Karpas-422 (cell line): Measurements from ENCODE around the gene POLDIP3. TPM values are rescaled to one million over a fixed set of nuclear protein-coding genes. Genes with fewer than 3 reads are reported as not detected.

Experiments used
- DNase-seq: peaks from one replicate; pipeline ENCODE4 v3.0.0-alpha.2; 2015
- H2AFZ ChIP-seq: fragments of 200-600 bp; sonication (generic); 2 replicates; pipeline ENCODE4 v1.6.1; 2014; ENCODE audit warnings: antibody characterized with exemption, low read length, mixed read lengths
- H3K27ac ChIP-seq: fragments of 200-600 bp; sonication (generic); 2 replicates; pipeline ENCODE4 v1.5.1; 2014; ENCODE audit warnings: mild to moderate bottlenecking, low read length, moderate library complexity
- H3K27me3 ChIP-seq: fragments of 200-600 bp; sonication (generic); 2 replicates; pipeline ENCODE4 v1.6.1; 2014; ENCODE audit warnings: low read length, mixed read lengths
- H3K36me3 ChIP-seq: fragments of 200-600 bp; sonication (generic); 2 replicates; pipeline ENCODE4 v1.6.1; 2014; ENCODE audit warnings: low read length, mixed read lengths; ENCODE audit not compliant: insufficient read depth
- H3K4me1 ChIP-seq: fragments of 200-600 bp; sonication (generic); 2 replicates; pipeline ENCODE4 v1.6.1; 2014; ENCODE audit warnings: mild to moderate bottlenecking, low read length, mixed read lengths
- H3K4me2 ChIP-seq: fragments of 200-600 bp; sonication (generic); 2 replicates; pipeline ENCODE4 v1.6.1; 2014; ENCODE audit warnings: low read length, low read depth, mild to moderate bottlenecking; ENCODE audit not compliant: poor library complexity, severe bottlenecking
- H3K4me3 ChIP-seq: fragments of 200-600 bp; sonication (generic); 2 replicates; pipeline ENCODE4 v1.5.1; 2014; ENCODE audit warnings: mild to moderate bottlenecking, antibody characterized with exemption, low read length, mixed read lengths
- H3K79me2 ChIP-seq: fragments of 200-600 bp; sonication (generic); 2 replicates; pipeline ENCODE4 v1.6.1; 2014; ENCODE audit warnings: mild to moderate bottlenecking, low read length, mixed read lengths
- H3K9ac ChIP-seq: fragments of 200-600 bp; sonication (generic); 2 replicates; pipeline ENCODE4 v1.6.0; 2014; ENCODE audit warnings: low read length
- H3K9me2 ChIP-seq: fragments of 200-600 bp; sonication (generic), shearing (Covaris generic); replicated peaks from 2 replicates; pipeline ENCODE4 v1.6.0; 2014; ENCODE audit warnings: mild to moderate bottlenecking, low read length, moderate library complexity; ENCODE audit not compliant: insufficient read depth
- H3K9me3 ChIP-seq: fragments of 300-700, 200-600 bp; sonication (generic); 2 replicates; pipeline ENCODE4 v1.6.1; 2014; ENCODE audit warnings: low read length, mixed read lengths
- H4K20me1 ChIP-seq: fragments of 200-600 bp; sonication (generic); 2 replicates; pipeline ENCODE4 v1.6.1; 2014; ENCODE audit warnings: mild to moderate bottlenecking, antibody characterized with exemption, low read length, low read depth; ENCODE audit not compliant: insufficient read depth
- total RNA-seq: library from RNA; depleted of rRNA; stranded (reverse); fragments of >200 nt; shearing (Covaris generic); gene quantifications from 2 replicates; pipeline ENCODE4 v1.2.3, GENCODE V29; 2014; ENCODE audit warnings: low replicate concordance

The POLDIP3 gene
- total RNA-seq, 1 experiment from 2014 or later = 28.7 TPM

- H3K27ac ChIP-seq = no peak overlapping the region
- no peaks in the 10 kb centered on the region for H3K9me3 ChIP-seq
- no peaks in the 10 kb centered on the region for H3K27me3 ChIP-seq
- H3K36me3 ChIP-seq = no peaks in the 10 kb centered on the region
- H2AFZ ChIP-seq = no peak overlapping the region
- no peak overlapping the region for H3K9ac ChIP-seq
- no peaks in the 10 kb centered on the region for H3K9me2 ChIP-seq
- no peak for DNase-seq
- no peak overlapping the region for H3K4me2 ChIP-seq
- H3K4me3 ChIP-seq = no peak overlapping the region
- H3K4me1 ChIP-seq = peaks cover 16% of the 10 kb centered on the region
- H4K20me1 ChIP-seq = no peaks in the 10 kb centered on the region
- no peaks in the 10 kb centered on the region for H3K79me2 ChIP-seq
Measured at GRCh38 chr22:42625416-42625815, 10.7 kb upstream of the POLDIP3 start.

- no peak overlapping the region for H3K27ac ChIP-seq
- no peaks in the 10 kb centered on the region for H3K79me2 ChIP-seq
- no peaks in the 10 kb centered on the region for H4K20me1 ChIP-seq
- DNase-seq = no peak
- H3K4me1 ChIP-seq = peaks cover 16% of the 10 kb centered on the region
- H2AFZ ChIP-seq = no peak overlapping the region
- H3K4me3 ChIP-seq = no peak overlapping the region
- no peak overlapping the region for H3K4me2 ChIP-seq
- no peaks in the 10 kb centered on the region for H3K27me3 ChIP-seq
- H3K9me2 ChIP-seq = no peaks in the 10 kb centered on the region
- no peak overlapping the region for H3K9ac ChIP-seq
- H3K9me3 ChIP-seq = no peaks in the 10 kb centered on the region
- H3K36me3 ChIP-seq = no peaks in the 10 kb centered on the region
Measured at GRCh38 chr22:42624551-42625106, 9.9 kb upstream of the POLDIP3 start.

GRCh38 chr22:42623756-42624441 lies 9.2 kb upstream of the POLDIP3 start:
- DNase-seq = no peak
- 0 out of 2 replicates have a peak overlapping the region, but pooled peaks have one; percentile 6 for H3K9ac ChIP-seq
- H2AFZ ChIP-seq = no peak overlapping the region
- H3K4me1 ChIP-seq = peaks cover 16% of the 10 kb centered on the region
- no peak overlapping the region for H3K4me3 ChIP-seq
- peak overlapping the region; percentile 62 for H3K27ac ChIP-seq
- no peaks in the 10 kb centered on the region for H4K20me1 ChIP-seq
- H3K27me3 ChIP-seq = no peaks in the 10 kb centered on the region
- H3K79me2 ChIP-seq = no peaks in the 10 kb centered on the region
- H3K4me2 ChIP-seq = no peak overlapping the region
- H3K9me3 ChIP-seq = no peaks in the 10 kb centered on the region
- H3K36me3 ChIP-seq = no peaks in the 10 kb centered on the region
- no peaks in the 10 kb centered on the region for H3K9me2 ChIP-seq

DNA sequence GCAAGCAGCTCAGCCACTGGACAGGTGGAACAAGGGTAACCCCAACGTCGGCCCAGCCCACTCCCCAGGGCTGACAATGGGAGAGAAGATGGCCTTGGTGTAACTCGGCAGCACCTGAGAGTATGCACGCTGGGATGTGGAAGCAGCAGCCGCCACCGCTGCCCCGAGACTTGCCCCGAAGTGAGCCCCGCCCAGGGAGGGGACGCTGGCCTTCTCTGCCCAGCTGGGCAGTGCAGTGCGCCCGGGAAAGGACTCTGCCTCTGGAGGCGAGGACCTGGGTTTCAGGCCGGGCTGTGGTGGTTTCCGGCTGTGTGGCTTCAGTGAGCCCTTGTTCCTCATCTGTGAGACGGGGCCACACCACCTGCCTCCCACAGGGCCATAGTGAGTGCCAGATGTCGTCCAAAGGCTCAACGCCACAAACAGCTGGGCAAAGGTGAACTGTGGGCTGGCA lies 8.6 kb upstream of the POLDIP3 start:
- no peaks in the 10 kb centered on the region for H3K79me2 ChIP-seq

DNA sequence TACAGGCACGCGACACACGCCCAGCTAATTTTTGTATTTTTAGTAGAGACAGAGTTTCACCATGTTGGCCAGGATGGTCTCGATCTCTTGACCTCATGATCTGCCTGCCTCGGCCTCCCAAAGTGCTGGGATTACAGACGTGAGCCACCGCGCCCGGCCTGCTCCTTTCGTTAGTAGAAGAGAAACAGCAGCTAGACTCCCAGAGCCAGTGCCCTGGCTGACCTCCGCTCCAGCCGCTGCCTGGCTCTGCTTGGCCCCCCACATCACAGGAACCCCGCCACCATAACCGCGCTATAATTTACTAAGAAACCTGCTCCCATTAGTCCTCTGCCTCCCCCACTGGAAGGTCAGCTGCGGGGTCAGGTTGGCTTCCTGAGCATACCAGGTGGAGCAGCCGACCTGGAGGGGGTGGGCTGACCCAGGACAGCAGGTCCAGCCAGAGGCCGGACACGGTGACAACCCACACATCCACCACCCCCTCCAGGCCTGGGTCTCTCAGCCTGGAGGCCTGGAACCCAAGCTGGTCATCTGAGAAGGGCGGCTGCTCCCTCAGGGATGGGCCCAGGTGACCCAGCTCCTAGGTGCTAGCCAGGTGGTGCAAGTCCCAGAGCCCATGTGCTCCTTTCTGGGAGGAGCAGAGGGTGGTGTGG lies 7.5 kb upstream of the POLDIP3 start:
- no peak overlapping the region for H3K9ac ChIP-seq
- no peaks in the 10 kb centered on the region for H3K79me2 ChIP-seq
- H3K4me2 ChIP-seq = no peak overlapping the region
- H3K4me1 ChIP-seq = peaks cover 16% of the 10 kb centered on the region
- no peaks in the 10 kb centered on the region for H3K9me3 ChIP-seq
- H3K4me3 ChIP-seq = no peak overlapping the region
- H2AFZ ChIP-seq = no peak overlapping the region
- no peak for DNase-seq
- H3K9me2 ChIP-seq = no peaks in the 10 kb centered on the region
- H3K27ac ChIP-seq = no peak overlapping the region
- no peaks in the 10 kb centered on the region for H3K36me3 ChIP-seq
- no peaks in the 10 kb centered on the region for H4K20me1 ChIP-seq
- no peaks in the 10 kb centered on the region for H3K27me3 ChIP-seq

More for the DNA sequence above, 8.6 kb upstream of the POLDIP3 start:
- H3K9ac ChIP-seq = 0 out of 2 replicates have a peak overlapping the region, but pooled peaks have one; percentile 6
- H3K27me3 ChIP-seq = no peaks in the 10 kb centered on the region
- peaks cover 16% of the 10 kb centered on the region for H3K4me1 ChIP-seq
- peak; percentile 61 for DNase-seq
- H3K4me3 ChIP-seq = no peak overlapping the region
- peak overlapping the region; percentile 62 for H3K27ac ChIP-seq
- H3K36me3 ChIP-seq = no peaks in the 10 kb centered on the region
- H3K9me2 ChIP-seq = no peaks in the 10 kb centered on the region
- no peaks in the 10 kb centered on the region for H4K20me1 ChIP-seq
- H2AFZ ChIP-seq = no peak overlapping the region
- no peak overlapping the region for H3K4me2 ChIP-seq
- no peaks in the 10 kb centered on the region for H3K9me3 ChIP-seq

DNA sequence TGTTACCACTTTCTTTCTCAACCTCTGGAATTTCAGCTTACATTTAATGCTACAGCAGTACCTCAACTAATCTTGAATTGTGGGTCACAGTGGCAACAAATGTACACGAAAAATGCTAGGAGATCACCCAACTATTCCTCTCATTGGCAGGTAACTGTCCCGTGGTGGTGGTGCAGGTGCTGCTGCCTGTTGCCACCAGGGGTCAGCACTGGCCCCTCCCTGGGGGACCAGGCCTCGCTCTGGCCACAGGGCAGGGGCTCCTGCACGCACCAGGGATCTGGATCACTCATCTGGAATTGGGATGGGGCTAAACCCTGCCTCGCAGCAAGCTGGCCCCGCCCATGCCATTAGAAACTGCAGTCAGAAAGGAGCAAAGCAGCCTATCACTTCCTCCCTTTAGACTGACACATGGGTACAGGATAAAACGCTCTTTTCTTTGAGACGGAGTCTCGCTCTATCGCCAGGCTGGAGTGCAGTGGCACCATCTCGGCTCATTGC lies 6.9 kb upstream of the POLDIP3 start:
- Histone ChIP-seq H3K9me3 (no peaks in the 10 kb centered on the region), H4K20me1 (no peaks in the 10 kb centered on the region), H3K4me2 (no peak overlapping the region), H3K4me3 (no peak overlapping the region), H3K9me2 (no peaks in the 10 kb centered on the region), H3K4me1 (peaks cover 16% of the 10 kb centered on the region), H3K27me3 (no peaks in the 10 kb centered on the region), H3K36me3 (no peaks in the 10 kb centered on the region), H3K9ac (no peak overlapping the region), H3K79me2 (no peaks in the 10 kb centered on the region), H2AFZ (no peak overlapping the region), H3K27ac (no peak overlapping the region)
- DNase-seq = peak; percentile 77

DNA sequence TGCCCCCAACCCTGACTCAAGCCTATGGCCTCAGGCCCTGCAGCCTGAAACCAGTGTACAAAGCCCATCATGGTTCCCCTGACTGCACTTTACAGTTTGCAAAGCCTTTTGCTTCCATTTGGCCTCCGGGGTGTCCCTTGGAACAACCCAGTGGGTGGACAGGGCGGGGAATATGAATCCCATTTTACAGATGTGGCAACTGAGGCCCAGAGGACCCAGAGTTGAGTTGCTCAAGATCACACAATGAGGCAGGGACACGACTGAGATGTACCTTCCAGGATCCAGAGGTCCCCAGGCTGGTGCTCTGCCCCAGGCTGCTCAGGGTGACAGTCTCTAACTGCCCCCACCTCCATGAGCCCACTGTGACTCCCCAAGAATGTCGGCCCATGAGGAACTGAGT lies 5.4 kb upstream of the POLDIP3 start:
- Histone ChIP-seq H4K20me1 (no peaks in the 10 kb centered on the region), H3K79me2 (no peaks in the 10 kb centered on the region), H2AFZ (no peak overlapping the region), H3K27ac (no peak overlapping the region), H3K36me3 (no peaks in the 10 kb centered on the region), H3K4me1 (peaks cover 27% of the 10 kb centered on the region), H3K4me2 (no peak overlapping the region), H3K9ac (no peak overlapping the region), H3K9me3 (no peaks in the 10 kb centered on the region), H3K4me3 (no peak overlapping the region), H3K9me2 (no peaks in the 10 kb centered on the region), H3K27me3 (no peaks in the 10 kb centered on the region)
- DNase-seq = no peak
